Measurements from ENCODE around the gene INPP5A. TPM values are rescaled to one million over a fixed set of nuclear protein-coding genes. Genes with fewer than 3 reads are reported as not detected.
"Not testable (repeated sequence)": the region's sequence is repeated elsewhere in the genome, so short reads cannot be mapped to it uniquely, and the experiment has no call there.

INPP5A gene
- total RNA-seq, 1 experiment from 2014 or later, result 22.6 TPM

DNA sequence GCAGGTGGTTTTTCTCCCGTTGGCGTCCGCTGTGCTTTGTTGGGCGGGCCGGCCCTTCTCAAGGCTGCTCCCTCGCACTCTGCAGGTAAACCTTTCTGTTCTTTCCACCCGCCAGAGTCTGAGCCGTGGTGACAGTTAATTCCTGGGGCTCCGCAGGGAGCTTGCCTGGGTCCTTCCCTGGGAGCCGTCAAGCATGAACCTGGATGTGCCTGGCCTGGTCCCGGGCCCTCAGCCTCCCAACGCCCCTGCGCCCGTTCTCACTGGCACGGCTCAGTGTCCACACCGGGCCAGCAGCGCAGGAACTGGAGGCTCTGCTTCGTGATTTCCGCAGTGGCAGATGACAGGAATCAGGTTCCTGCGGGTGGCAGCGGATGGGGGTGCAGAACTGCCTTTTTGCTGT lies 259.3 kb downstream of the INPP5A start:
- POLR2A ChIA-PET (ENCODE audit: unreplicated experiment), result no interaction called here

DNA sequence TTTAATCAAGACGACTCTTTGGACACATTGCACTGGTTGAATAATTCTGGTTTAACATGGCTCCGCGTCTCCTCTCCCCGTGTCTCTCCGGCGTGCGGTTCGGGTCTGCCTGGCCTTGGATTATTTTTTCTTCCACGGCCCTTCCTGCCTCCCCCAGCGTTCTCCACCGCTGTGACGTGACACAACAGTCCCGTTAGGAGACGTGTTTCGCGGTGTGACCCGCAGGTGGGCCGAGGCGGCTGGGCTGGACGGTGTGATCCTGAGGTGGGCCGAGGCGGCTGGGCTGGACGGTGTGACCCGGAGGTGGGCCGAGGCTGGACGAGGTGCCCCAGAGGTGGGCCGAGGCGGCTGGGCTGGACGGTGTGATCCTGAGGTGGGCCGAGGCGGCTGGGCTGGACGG lies 260.4 kb downstream of the INPP5A start:
- DNase-seq; H3K9ac ChIP-seq (ENCODE audit: low read length); H2AFZ ChIP-seq (ENCODE audit: low read length); H4K20me1 ChIP-seq (ENCODE audit: low read length); ATAC-seq; H3K79me2 ChIP-seq (ENCODE audit: low read length); H3K9me3 ChIP-seq (ENCODE audit: low read length); H3K36me3 ChIP-seq (ENCODE audit: low read depth, low read length); CTCF ChIA-PET; H3K9me2 ChIP-seq (replicated peaks; ENCODE audit: low read length); H3K4me2 ChIP-seq (ENCODE audit: low read length); H3K4me3 ChIP-seq (ENCODE audit: low read length); intact Hi-C loops (cut with micrococcal nuclease); BruUV-seq (replicated peaks); H3K27ac ChIP-seq (ENCODE audit: low read length); H3K27me3 ChIP-seq (ENCODE audit: low read length); H3F3A ChIP-seq (ENCODE audit: low read length, unreplicated experiment); H3K4me1 ChIP-seq (ENCODE audit: insufficient read depth, low read length): not testable (repeated sequence)
- POLR2A ChIA-PET (ENCODE audit: unreplicated experiment), result interaction anchor here (0.5 kb wide), 1 partner anchor 325 kb away, joined by 3 read pairs; no protein-coding TSS in a partner anchor

More for the DNA sequence above, 259.3 kb downstream of the INPP5A start:
- Histone ChIP-seq H3K36me3 (ENCODE audit: low read depth, low read length) (no peaks in the 10 kb centered on the region), H3K9me2 (replicated peaks; ENCODE audit: low read length) (no peaks in the 10 kb centered on the region), H3K4me2 (ENCODE audit: low read length) (no peak overlapping the region), H3F3A (ENCODE audit: low read length, unreplicated experiment) (no peaks in the 10 kb centered on the region), H3K79me2 (ENCODE audit: low read length) (no peaks in the 10 kb centered on the region), H4K20me1 (ENCODE audit: low read length) (no peaks in the 10 kb centered on the region), H3K4me3 (ENCODE audit: low read length) (no peak overlapping the region), H3K9ac (ENCODE audit: low read length) (no peak overlapping the region), H3K4me1 (ENCODE audit: insufficient read depth, low read length) (no peaks in the 10 kb centered on the region), H3K27ac (ENCODE audit: low read length) (no peak overlapping the region), H3K27me3 (ENCODE audit: low read length) (no peaks in the 10 kb centered on the region), H3K9me3 (ENCODE audit: low read length) (no peaks in the 10 kb centered on the region), H2AFZ (ENCODE audit: low read length) (no peak overlapping the region)
- CTCF ChIA-PET, result no interaction called here
- intact Hi-C loops (cut with micrococcal nuclease), result no loop called here
- no peak for DNase-seq
- TF ChIP-seq EZH2phosphoT487 (IDR thresholded peaks at IDR 0.05; ENCODE audit: borderline replicate concordance, low read length) (no peak), EZH2 (IDR thresholded peaks at IDR 0.05; ENCODE audit: low read length, unreplicated experiment) (no peak)
- TF ChIP-seq, protein P1, sequence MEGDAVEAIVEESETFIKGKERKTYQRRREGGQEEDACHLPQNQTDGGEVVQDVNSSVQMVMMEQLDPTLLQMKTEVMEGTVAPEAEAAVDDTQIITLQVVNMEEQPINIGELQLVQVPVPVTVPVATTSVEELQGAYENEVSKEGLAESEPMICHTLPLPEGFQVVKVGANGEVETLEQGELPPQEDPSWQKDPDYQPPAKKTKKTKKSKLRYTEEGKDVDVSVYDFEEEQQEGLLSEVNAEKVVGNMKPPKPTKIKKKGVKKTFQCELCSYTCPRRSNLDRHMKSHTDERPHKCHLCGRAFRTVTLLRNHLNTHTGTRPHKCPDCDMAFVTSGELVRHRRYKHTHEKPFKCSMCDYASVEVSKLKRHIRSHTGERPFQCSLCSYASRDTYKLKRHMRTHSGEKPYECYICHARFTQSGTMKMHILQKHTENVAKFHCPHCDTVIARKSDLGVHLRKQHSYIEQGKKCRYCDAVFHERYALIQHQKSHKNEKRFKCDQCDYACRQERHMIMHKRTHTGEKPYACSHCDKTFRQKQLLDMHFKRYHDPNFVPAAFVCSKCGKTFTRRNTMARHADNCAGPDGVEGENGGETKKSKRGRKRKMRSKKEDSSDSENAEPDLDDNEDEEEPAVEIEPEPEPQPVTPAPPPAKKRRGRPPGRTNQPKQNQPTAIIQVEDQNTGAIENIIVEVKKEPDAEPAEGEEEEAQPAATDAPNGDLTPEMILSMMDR (conservative IDR thresholded peaks at IDR 0.05; ENCODE audit: low read depth, low read length), result no peak
- no peak for ATAC-seq
- BruUV-seq (replicated peaks), result no TSS peak

DNA sequence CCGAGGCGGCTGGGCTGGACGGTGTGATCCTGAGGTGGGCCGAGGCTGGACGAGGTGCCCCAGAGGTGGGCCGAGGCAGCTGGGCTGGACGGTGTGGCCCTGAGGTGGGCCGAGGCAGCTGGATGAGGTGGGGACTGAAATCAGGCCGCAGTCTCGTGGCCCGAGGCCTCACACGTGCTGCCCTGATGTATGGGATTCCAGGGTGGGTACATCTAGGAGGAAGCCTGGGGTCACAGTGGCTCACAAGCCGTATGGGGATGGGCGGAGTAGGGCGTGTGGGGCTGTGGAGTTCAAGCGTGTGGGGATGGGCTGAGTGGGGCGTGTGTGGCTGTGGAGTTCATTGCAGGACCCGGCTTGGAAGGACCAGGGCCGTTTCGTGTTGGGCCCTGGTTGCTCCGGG lies 260.8 kb downstream of the INPP5A start:
- CTCF ChIA-PET, result no interaction called here
- POLR2A ChIA-PET (ENCODE audit: unreplicated experiment), result no interaction called here

More for the DNA sequence above, 260.8 kb downstream of the INPP5A start:
- Histone ChIP-seq H4K20me1 (ENCODE audit: low read length) (no peaks in the 10 kb centered on the region), H3K4me3 (ENCODE audit: low read length) (no peak overlapping the region), H3K79me2 (ENCODE audit: low read length) (no peaks in the 10 kb centered on the region), H3K27me3 (ENCODE audit: low read length) (no peaks in the 10 kb centered on the region), H2AFZ (ENCODE audit: low read length) (no peak overlapping the region), H3K9me3 (ENCODE audit: low read length) (no peaks in the 10 kb centered on the region), H3K27ac (ENCODE audit: low read length) (no peak overlapping the region), H3K9me2 (replicated peaks; ENCODE audit: low read length) (no peaks in the 10 kb centered on the region), H3F3A (ENCODE audit: low read length, unreplicated experiment) (no peaks in the 10 kb centered on the region), H3K4me2 (ENCODE audit: low read length) (no peak overlapping the region), H3K36me3 (ENCODE audit: low read depth, low read length) (no peaks in the 10 kb centered on the region), H3K4me1 (ENCODE audit: insufficient read depth, low read length) (no peaks in the 10 kb centered on the region), H3K9ac (ENCODE audit: low read length) (no peak overlapping the region)
- BruUV-seq (replicated peaks), result no TSS peak
- no peak for ATAC-seq
- intact Hi-C loops (cut with micrococcal nuclease), result no loop called here
- DNase-seq, result no peak
- TF ChIP-seq, protein P1 (conservative IDR thresholded peaks at IDR 0.05; ENCODE audit: low read depth, low read length), result no peak
- no peak for TF ChIP-seq EZH2 (IDR thresholded peaks at IDR 0.05; ENCODE audit: low read length, unreplicated experiment)
- TF ChIP-seq EZH2phosphoT487 (IDR thresholded peaks at IDR 0.05; ENCODE audit: borderline replicate concordance, low read length), result no peak

Measured in PC-3 (cell line).